SK-N-SH (cell line): ENCODE results near the gene PPP1R12A. TPM values are rescaled to one million over a fixed set of nuclear protein-coding genes. Genes with fewer than 3 reads are reported as not detected.

Source experiments
- CTCF ChIA-PET: fragments of 300-600, 350-600 bp; formaldehyde crosslinking; extraction: SDS; loops from one replicate; lab custom pipeline; 2021; lab: Yijun Ruan, JAX
- POLR2A ChIA-PET: fragments of 350-600 bp; sonication (Branson Sonifier 250); formaldehyde crosslinking; extraction: SDS; loops from one replicate; lab custom pipeline; 2020; ENCODE audit warnings: antibody characterized with exemption, inconsistent platforms; lab: Yijun Ruan, JAX
- DNase-seq: peaks from one replicate; pipeline ENCODE4 v3.0.0; 2012
- H2AFZ ChIP-seq: fragments of 200-600 bp; sonication (generic); 2 replicates; pipeline ENCODE4 v1.8.1; 2016; ENCODE audit warnings: antibody characterized with exemption, mild to moderate bottlenecking, low read depth
- H3F3A ChIP-seq: fragments of 200-600 bp; sonication (generic); replicated peaks from 2 replicates; pipeline ENCODE3; 2016; ENCODE audit warnings: antibody characterized with exemption, mild to moderate bottlenecking; ENCODE audit not compliant: insufficient read depth
- H3K27ac ChIP-seq, 2 experiments: fragments of 200-500 bp in 1 of 2; fragments of 200-600 bp in 1 of 2; sonication (Bioruptor generic) in 1 of 2; sonication (generic), shearing (Covaris generic) in 1 of 2; 2 replicates each; pipeline versions ENCODE4 v1.5.1 to v1.6.1; 2014 to 2016; ENCODE audit warnings: low read depth in 2 of 2, inconsistent platforms in 1 of 2, low read length in 1 of 2, mild to moderate bottlenecking in 1 of 2, mixed read lengths in 1 of 2
- H3K27me3 ChIP-seq: fragments of 200-600 bp; sonication (generic), shearing (Covaris generic); 2 replicates; pipeline ENCODE4 v1.6.1; 2016; ENCODE audit warnings: mixed run types; ENCODE audit not compliant: insufficient read depth
- H3K36me3 ChIP-seq, 2 experiments: fragments of 200-500 bp in 1 of 2; fragments of 200-600 bp in 1 of 2; sonication (Bioruptor generic) in 1 of 2; sonication (generic) in 1 of 2; replicated peaks in 1 of 2; 2 replicates each; pipeline versions ENCODE3 to v1.5.1; 2014 to 2016; ENCODE audit warnings: low read length in 1 of 2, mild to moderate bottlenecking in 1 of 2; ENCODE audit not compliant: insufficient read depth in 2 of 2, control insufficient read depth in 1 of 2
- H3K4me1 ChIP-seq, 2 experiments: fragments of 200-500 bp in 1 of 2; fragments of 200-600 bp in 1 of 2; sonication (Bioruptor generic) in 1 of 2; sonication (generic), shearing (Covaris generic) in 1 of 2; 2 replicates each; pipeline versions ENCODE4 v1.5.1 to v1.6.1; 2014 to 2016; ENCODE audit warnings: low read depth in 1 of 2, low read length in 1 of 2, mixed run types in 1 of 2; ENCODE audit not compliant: insufficient read depth in 2 of 2, control insufficient read depth in 1 of 2
- H3K4me2 ChIP-seq: fragments of 200-600 bp; sonication (generic), shearing (Covaris generic); 2 replicates; pipeline ENCODE4 v1.6.1; 2017; ENCODE audit warnings: mixed run types
- H3K4me3 ChIP-seq, 2 experiments: fragments of 200-500 bp in 1 of 2; fragments of 200-600 bp in 1 of 2; sonication (Bioruptor generic) in 1 of 2; sonication (generic), shearing (Covaris generic) in 1 of 2; 2 replicates each; pipeline versions ENCODE4 v1.5.1 to v1.8.1; 2014 to 2016; ENCODE audit warnings: low read depth in 2 of 2, inconsistent platforms in 1 of 2, low read length in 1 of 2, mild to moderate bottlenecking in 1 of 2, mixed read lengths in 1 of 2, moderate library complexity in 1 of 2
- H3K79me2 ChIP-seq: fragments of 200-600 bp; sonication (generic); 2 replicates; pipeline ENCODE4 v1.8.1; 2017; ENCODE audit warnings: mild to moderate bottlenecking; ENCODE audit not compliant: insufficient read depth
- H3K9ac ChIP-seq: fragments of 200-600 bp; sonication (generic); 2 replicates; pipeline ENCODE4 v1.6.1; 2017; ENCODE audit warnings: mixed run types
- H3K9me2 ChIP-seq: fragments of 200-600 bp; sonication (generic); 2 replicates; pipeline ENCODE4 v1.6.1; 2017; ENCODE audit warnings: mixed run types
- H3K9me3 ChIP-seq: fragments of 200-600 bp; sonication (generic); 2 replicates; pipeline ENCODE4 v1.6.1; 2017; ENCODE audit warnings: mixed run types, mild to moderate bottlenecking, moderate library complexity
- H4K20me1 ChIP-seq: fragments of 200-600 bp; sonication (generic); 2 replicates; pipeline ENCODE4 v1.6.1; 2017; ENCODE audit warnings: mild to moderate bottlenecking, mixed run types; ENCODE audit not compliant: insufficient read depth
- JUND ChIP-seq: IDR thresholded peaks from 2 replicates; pipeline ENCODE4 v1.4.0; 2012
- MAX ChIP-seq: IDR thresholded peaks from 2 replicates; pipeline ENCODE4 v1.4.0; 2012; ENCODE audit warnings: low read depth
- NFIC ChIP-seq: IDR thresholded peaks from 2 replicates; pipeline ENCODE4 v1.4.0; 2012; ENCODE audit warnings: borderline replicate concordance
- NRF1 ChIP-seq: IDR thresholded peaks from 2 replicates; pipeline ENCODE4 v1.6.1; 2012; ENCODE audit warnings: low read depth, mild to moderate bottlenecking, low read length
- PBX3 ChIP-seq: IDR thresholded peaks from 2 replicates; pipeline ENCODE4; 2012
- POLR2AphosphoS5 ChIP-seq: IDR thresholded peaks from 2 replicates; pipeline ENCODE4 v1.6.1; 2012; ENCODE audit warnings: low read depth, low read length
- REST ChIP-seq: IDR thresholded peaks from 2 replicates; pipeline ENCODE4 v1.6.1; 2012; ENCODE audit warnings: mild to moderate bottlenecking, low read depth, low read length, moderate library complexity
- USF1 ChIP-seq: IDR thresholded peaks from 2 replicates; pipeline ENCODE4 v1.4.0; 2012; ENCODE audit warnings: low read depth, borderline replicate concordance
- ZBTB33 ChIP-seq: IDR thresholded peaks from 2 replicates; pipeline ENCODE4 v1.4.0; 2012; ENCODE audit warnings: low read depth, borderline replicate concordance
- WGBS: methylation state at CpG from one replicate; pipeline ENCODE4 v1.1.6; 2017; ENCODE audit warnings: low lambda C conversion rate; 5-methylcytosine and 5-hydroxymethylcytosine counted together
- polyA plus RNA-seq, 3 experiments: library from polyadenylated mRNA; depleted of rRNA; stranded (reverse); fragments of >200 nt; gene quantifications; 2 replicates each; pipeline ENCODE4 v1.2.3, GENCODE V29; 2012

PPP1R12A gene
- polyA plus RNA-seq, 1 of the 3 experiments (the other 2 are of a cell fraction): 26.0 TPM

- no peak overlapping the region for H2AFZ ChIP-seq
- WGBS: 89% methylated on average over 2 of the region's 2 CpGs
- H3K9ac ChIP-seq: no peak overlapping the region
- peaks cover 0 to 16% of the 10 kb centered on the region in 2 experiments for H3K36me3 ChIP-seq
- H3K27me3 ChIP-seq: no peaks in the 10 kb centered on the region
- peaks cover 100% of the 10 kb centered on the region for H3K79me2 ChIP-seq
- H3F3A ChIP-seq: peaks cover 6% of the 10 kb centered on the region
- H3K4me1 ChIP-seq: no peaks in the 10 kb centered on the region; a peak in 1 of 4 replicates
- H4K20me1 ChIP-seq: peaks cover 91% of the 10 kb centered on the region
- POLR2A ChIA-PET: no interaction called here
- DNase-seq: no peak
- H3K4me3 ChIP-seq: no peak overlapping the region
- H3K4me2 ChIP-seq: no peak overlapping the region
- H3K27ac ChIP-seq: no peak overlapping the region
- TF ChIP-seq REST (no peak), NFIC (no peak), POLR2AphosphoS5 (no peak), MAX (no peak), NRF1 (no peak), ZBTB33 (no peak), USF1 (no peak), JUND (no peak), PBX3 (no peak)
- no peaks in the 10 kb centered on the region for H3K9me2 ChIP-seq
- CTCF ChIA-PET: no interaction called here
- no peaks in the 10 kb centered on the region for H3K9me3 ChIP-seq
These were observed 18.1 kb downstream of the PPP1R12A start for GRCh38 chr12:79916826-79917225.
